IMR-90 (cell line): ENCODE results near the gene LPXN. TPM values are rescaled to one million over a fixed set of nuclear protein-coding genes. Genes with fewer than 3 reads are reported as not detected.

Experiments
- ATAC-seq: fragments of 200-7000 bp; cut with Tn5 transposase; 2 replicates; pipeline ENCODE4 v1.9.1; 2020; ENCODE audit warnings: low read depth, mild to moderate bottlenecking, moderate library complexity
- BruUV-seq: library from RNA; stranded (reverse); fragments of 400-500 nt; replicated peaks from 2 replicates; lab custom pipeline; 2021; lab: Mats Ljungman, UMichigan
- CTCF ChIA-PET: fragments of 300-600 bp; formaldehyde crosslinking; extraction: SDS; loops from one replicate; lab custom pipeline; 2021; ENCODE audit warnings: antibody characterized with exemption; lab: Yijun Ruan, JAX
- POLR2A ChIA-PET: fragments of 300-600 bp; sonication (Branson Sonifier 250); formaldehyde crosslinking; loops from one replicate; lab custom pipeline; 2022; ENCODE audit warnings: antibody characterized with exemption; ENCODE audit not compliant: unreplicated experiment; lab: Charles Lee
- DNase-seq: peaks from one replicate; pipeline ENCODE4 v3.0.0; 2013
- H2AFZ ChIP-seq: replicated peaks from 2 replicates; pipeline ENCODE3; 2013; ENCODE audit warnings: low read length, mild to moderate bottlenecking; ENCODE audit not compliant: poor library complexity
- H2AK5ac ChIP-seq: 2 replicates; pipeline ENCODE4 v1.6.1; 2013; ENCODE audit warnings: low read depth, low read length, inconsistent platforms
- H2AK9ac ChIP-seq: replicated peaks from 2 replicates; pipeline ENCODE3; 2013; ENCODE audit warnings: mild to moderate bottlenecking, low read depth, low read length, moderate library complexity; ENCODE audit not compliant: poor library complexity
- H2BK120ac ChIP-seq: 2 replicates; pipeline ENCODE4 v1.6.1; 2013; ENCODE audit warnings: low read depth, low read length, inconsistent platforms
- H2BK15ac ChIP-seq: 3 replicates; pipeline ENCODE4 v1.6.1; 2013; ENCODE audit warnings: low read depth, low read length, inconsistent platforms
- H2BK20ac ChIP-seq: 2 replicates; pipeline ENCODE4 v1.6.1; 2013; ENCODE audit warnings: low read depth, mild to moderate bottlenecking, inconsistent platforms, low read length, moderate library complexity
- H2BK5ac ChIP-seq: 2 replicates; pipeline ENCODE4 v1.6.1; 2013; ENCODE audit warnings: mild to moderate bottlenecking, low read depth, low read length, inconsistent platforms; ENCODE audit not compliant: poor library complexity, severe bottlenecking
- H3K14ac ChIP-seq: replicated peaks from 2 replicates; pipeline ENCODE4 v1.6.1; 2013; ENCODE audit warnings: low read depth, low read length, inconsistent platforms
- H3K18ac ChIP-seq: 2 replicates; pipeline ENCODE4 v1.6.1; 2013; ENCODE audit warnings: low read depth, low read length, control low read depth
- H3K23ac ChIP-seq: 2 replicates; pipeline ENCODE4 v1.6.1; 2013; ENCODE audit warnings: low read depth, low read length, inconsistent platforms
- H3K27ac ChIP-seq: 2 replicates; pipeline ENCODE4 v1.5.1; 2013; ENCODE audit warnings: mild to moderate bottlenecking, control low read depth, low read length; ENCODE audit not compliant: insufficient read depth
- H3K27me3 ChIP-seq: 2 replicates; pipeline ENCODE4 v1.6.1; 2013; ENCODE audit warnings: low read length; ENCODE audit not compliant: control insufficient read depth, insufficient read depth
- H3K36me3 ChIP-seq: 2 replicates; pipeline ENCODE4 v1.6.1; 2013; ENCODE audit warnings: low read length, mixed read lengths; ENCODE audit not compliant: control insufficient read depth, insufficient read depth
- H3K4ac ChIP-seq: 2 replicates; pipeline ENCODE4 v1.6.1; 2013; ENCODE audit warnings: low read depth, low read length, inconsistent platforms
- H3K4me1 ChIP-seq: 2 replicates; pipeline ENCODE4 v1.6.1; 2013; ENCODE audit warnings: low read length, mixed read lengths; ENCODE audit not compliant: control insufficient read depth, insufficient read depth
- H3K4me2 ChIP-seq: 2 replicates; pipeline ENCODE4 v1.6.1; 2013; ENCODE audit warnings: low read depth, mild to moderate bottlenecking, control low read depth, low read length, moderate library complexity
- H3K4me3 ChIP-seq: 2 replicates; pipeline ENCODE4 v1.5.1; 2013; ENCODE audit warnings: low read depth, mild to moderate bottlenecking, control low read depth, low read length, moderate library complexity; ENCODE audit not compliant: insufficient read depth
- H3K56ac ChIP-seq: 2 replicates; pipeline ENCODE4 v1.6.1; 2013; ENCODE audit warnings: low read length, inconsistent platforms; ENCODE audit not compliant: insufficient read depth; ENCODE audit errors: extremely low read depth
- H3K79me1 ChIP-seq, 2 experiments: 2 replicates each; pipeline ENCODE4 v1.6.1; 2013; ENCODE audit warnings: low read length in 2 of 2, inconsistent platforms in 1 of 2, low read depth in 1 of 2
- H3K9ac ChIP-seq: 2 replicates; pipeline ENCODE4 v1.6.1; 2013; ENCODE audit warnings: low read depth, low read length, control low read depth
- H3K9me1 ChIP-seq: 2 replicates; pipeline ENCODE4 v1.6.1; 2013; ENCODE audit warnings: low read length, inconsistent platforms; ENCODE audit not compliant: insufficient read depth
- H3K9me3 ChIP-seq: 2 replicates; pipeline ENCODE4 v1.6.1; 2013; ENCODE audit warnings: low read length; ENCODE audit not compliant: control insufficient read depth, insufficient read depth
- H4K20me1 ChIP-seq: 2 replicates; pipeline ENCODE4 v1.6.1; 2013; ENCODE audit warnings: low read length, inconsistent platforms; ENCODE audit not compliant: insufficient read depth
- H4K5ac ChIP-seq: 2 replicates; pipeline ENCODE4 v1.6.1; 2013; ENCODE audit warnings: mild to moderate bottlenecking, low read depth, low read length, control low read depth
- H4K8ac ChIP-seq, 2 experiments: 2 replicates each; pipeline ENCODE4 v1.6.1; 2013; ENCODE audit warnings: low read depth in 2 of 2, low read length in 2 of 2, control low read depth in 1 of 2, inconsistent platforms in 1 of 2
- H4K91ac ChIP-seq: 2 replicates; pipeline ENCODE4 v1.6.1; 2013; ENCODE audit warnings: low read depth, low read length, inconsistent platforms; ENCODE audit not compliant: insufficient read depth
- MXI1 ChIP-seq: IDR thresholded peaks from 2 replicates; pipeline ENCODE4 v1.6.1; 2012; ENCODE audit warnings: low read depth, mild to moderate bottlenecking, low read length, moderate library complexity, borderline replicate concordance
- WGBS, 2 experiments: methylation state at CpG; one replicate each; pipeline versions ENCODE4 v1.1.5 to v1.1.7; 2013; ENCODE audit warnings: missing lambda C conversion rate in 2 of 2; ENCODE audit not compliant: insufficient read length in 1 of 2; ENCODE audit errors: extremely low coverage in 2 of 2; 5-methylcytosine and 5-hydroxymethylcytosine counted together
- dilution Hi-C: fragments of 300-500 bp; cut with HindIII; formaldehyde crosslinking; loops from one replicate; pipeline ENCODE4 v1.14.3; 2018; ENCODE audit warnings: low sequenced_read_pairs; ENCODE audit not compliant: unreplicated experiment
- in situ Hi-C: fragments of 300-500 bp; cut with MboI; formaldehyde crosslinking; loops from 3 replicates; pipeline ENCODE4 v1.14.3; 2019; ENCODE audit warnings: low sequenced_read_pairs, inconsistent platforms, mixed read lengths
- intact Hi-C: fragments of 100-400 bp; cut with micrococcal nuclease; formaldehyde crosslinking; loops from 2 replicates; pipeline ENCODE4 v1.10.0; 2022
- polyA plus RNA-seq, 3 experiments: library from polyadenylated mRNA; depleted of rRNA; stranded (reverse); fragments of >200 nt; gene quantifications; 2 replicates each; pipeline ENCODE4 v1.2.3, GENCODE V29; 2012; ENCODE audit warnings: low replicate concordance in 1 of 3
- total RNA-seq: library from RNA; depleted of rRNA; stranded (reverse); fragments of >200 nt; gene quantifications from 2 replicates; pipeline ENCODE4 v1.2.3, GENCODE V29; 2012
- TF ChIP-seq, protein P1 (sequence below): fragments of 150-350 bp; IDR thresholded peaks from 2 replicates; pipeline ENCODE4 v1.6.1; 2017; ENCODE audit warnings: mild to moderate bottlenecking, antibody characterized with exemption, low read length, low read depth

LPXN gene
- total and polyA plus RNA-seq, 2 of the 4 experiments (the other 2 are of a cell fraction), result 13.4 to 15.7 TPM

DNA sequence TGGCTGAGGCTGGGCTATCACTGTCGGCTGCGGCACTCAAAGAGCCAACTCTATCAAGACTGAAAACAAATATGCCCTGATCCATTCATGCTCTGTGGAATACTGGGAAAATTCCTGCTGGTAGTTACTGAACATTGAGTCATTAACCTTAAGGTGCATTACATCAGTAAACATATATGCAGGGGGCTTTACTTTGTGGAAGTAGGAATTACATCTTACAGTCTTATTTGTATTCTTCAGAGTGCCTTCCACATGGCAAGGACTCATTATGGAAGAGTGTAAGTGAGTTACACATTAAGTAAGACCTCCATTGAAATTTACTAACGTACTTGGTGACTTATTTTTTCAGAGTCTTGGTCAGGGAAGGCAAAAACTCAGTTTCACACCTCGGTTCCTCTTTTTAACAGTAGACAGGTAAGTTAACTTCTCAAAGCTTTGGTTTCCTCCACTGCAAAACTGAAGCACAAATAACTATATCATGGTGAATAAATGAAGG, 72.2 kb downstream of the LPXN start:
- Histone ChIP-seq H3K79me1 (no peaks in the 10 kb centered on the region), H3K18ac (peak overlapping the region; percentile 47; the same call in 1 of the 2 replicates), H4K91ac (peak overlapping the region; percentile 69), H2AK9ac (no peak overlapping the region), H3K9me3 (no peaks in the 10 kb centered on the region), H2BK120ac (peak overlapping the region; percentile 67; the same call in 1 of the 2 replicates), H3K56ac (no peak overlapping the region), H3K4me2 (no peak overlapping the region), H3K9ac (no peak overlapping the region), H3K27me3 (no peaks in the 10 kb centered on the region), H3K27ac (no peak overlapping the region), H2BK20ac (peak overlapping the region; percentile 62), H3K23ac (no peak overlapping the region), H2AFZ (no peak overlapping the region), H3K36me3 (no peaks in the 10 kb centered on the region), H3K4ac (peak overlapping the region; percentile 57; the same call in 1 of the 2 replicates), H3K9me1 (peaks cover 2% of the 10 kb centered on the region; the same call in 1 of the 2 replicates), H2AK5ac (peak overlapping the region; percentile 36; the same call in 1 of the 2 replicates), H2BK5ac (peak overlapping the region; percentile 24), H2BK15ac (peak overlapping the region; percentile 47; the same call in 1 of the 3 replicates), H3K14ac (peak overlapping the region; percentile 34; the same call in 1 of the 2 replicates), H4K8ac (peak overlapping the region; percentile 43 to 47; a peak in 1 of 4 replicates), H4K5ac (no peak overlapping the region; the same call in 1 of the 2 replicates), H3K4me1 (peaks cover 1% of the 10 kb centered on the region; the same call in 1 of the 2 replicates), H3K4me3 (no peak overlapping the region), H4K20me1 (no peaks in the 10 kb centered on the region)
- WGBS, 2 experiments, result no CpG with 5 or more reads among the region's 4 CpGs
- ChIA-PET CTCF (interaction anchor here (1.1 kb wide), 1 partner anchor 9 kb away, joined by 3 read pairs; no protein-coding TSS in a partner anchor), POLR2A (no interaction called here)
- intact Hi-C loops (no loop called here), dilution Hi-C loops (no loop called here), in situ Hi-C loops (loop anchor here (25.0 kb wide), 1 partner anchor 1016 kb away; no protein-coding TSS in a partner anchor)
- no peak for ATAC-seq
- TF ChIP-seq MXI1, result no peak
- TF ChIP-seq, protein P1, sequence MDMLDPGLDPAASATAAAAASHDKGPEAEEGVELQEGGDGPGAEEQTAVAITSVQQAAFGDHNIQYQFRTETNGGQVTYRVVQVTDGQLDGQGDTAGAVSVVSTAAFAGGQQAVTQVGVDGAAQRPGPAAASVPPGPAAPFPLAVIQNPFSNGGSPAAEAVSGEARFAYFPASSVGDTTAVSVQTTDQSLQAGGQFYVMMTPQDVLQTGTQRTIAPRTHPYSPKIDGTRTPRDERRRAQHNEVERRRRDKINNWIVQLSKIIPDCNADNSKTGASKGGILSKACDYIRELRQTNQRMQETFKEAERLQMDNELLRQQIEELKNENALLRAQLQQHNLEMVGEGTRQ, result no peak
- peak; percentile 61 for DNase-seq
- no TSS peak for BruUV-seq
